CD4-positive, alpha-beta T cell treated with Interleukin-21 for 1 hour (primary cell): ENCODE data around the gene P4HA2.
A peak's percentile ranks its signal among the peaks of the same experiment; 100 is the strongest.
"Not testable (repeated sequence)": the region's sequence is repeated elsewhere in the genome, so short reads cannot be mapped to it uniquely, and the experiment has no call there.

Source experiments
- DNase-seq: peaks from one replicate; pipeline ENCODE4 v3.0.0-alpha.2; 2020

Gene P4HA2

GRCh38 chr5:132195727-132196126, 31.9 kb downstream of the P4HA2 start:
- DNase-seq: no peak

- DNase-seq: no peak
These were observed 34.4 kb downstream of the P4HA2 start for GRCh38 chr5:132193165-132193694.

GRCh38 chr5:132190161-132190817, 37.4 kb downstream of the P4HA2 start:
- peak; percentile 60 for DNase-seq

GRCh38 chr5:132184588-132184987, 43.1 kb downstream of the P4HA2 start:
- no peak for DNase-seq

GRCh38 chr5:132183723-132184122, 43.9 kb downstream of the P4HA2 start:
- DNase-seq: no peak

- DNase-seq: no peak
These were observed 45.2 kb downstream of the P4HA2 start for GRCh38 chr5:132182359-132183040.

- no peak for DNase-seq
These were observed 46.5 kb downstream of the P4HA2 start for GRCh38 chr5:132181011-132181629.

GRCh38 chr5:132180134-132180745, 47.4 kb downstream of the P4HA2 start:
- no peak for DNase-seq

- DNase-seq: no peak
These were observed 48.2 kb downstream of the P4HA2 start for GRCh38 chr5:132179405-132179804.

GRCh38 chr5:132177691-132178149, 49.9 kb downstream of the P4HA2 start:
- DNase-seq: no peak

- no peak for DNase-seq
These were observed 50.7 kb downstream of the P4HA2 start for GRCh38 chr5:132176987-132177386.

- no peak for DNase-seq
These were observed 51.1 kb downstream of the P4HA2 start for GRCh38 chr5:132176521-132176945.

GRCh38 chr5:132162945-132163344, 64.7 kb downstream of the P4HA2 start:
- no peak for DNase-seq

GRCh38 chr5:132161574-132162326, 65.9 kb downstream of the P4HA2 start:
- DNase-seq: not testable (repeated sequence)

GRCh38 chr5:132156413-132156812, 71.2 kb downstream of the P4HA2 start:
- DNase-seq: no peak

- DNase-seq: no peak
These were observed 77.1 kb downstream of the P4HA2 start for GRCh38 chr5:132150565-132150964.

GRCh38 chr5:132147663-132148062, 80.0 kb downstream of the P4HA2 start:
- DNase-seq: no peak

- not testable (repeated sequence) for DNase-seq
These were observed 82.3 kb downstream of the P4HA2 start for GRCh38 chr5:132145326-132145725.

- no peak for DNase-seq
These were observed 84.5 kb downstream of the P4HA2 start for GRCh38 chr5:132143148-132143547.

- no peak for DNase-seq
These were observed 85.2 kb downstream of the P4HA2 start for GRCh38 chr5:132142459-132142858.
